ENCODE data around the gene PTPRC. TPM values are rescaled to one million over a fixed set of nuclear protein-coding genes. Genes with fewer than 3 reads are reported as not detected.
A peak's percentile ranks its signal among the peaks of the same experiment; 100 is the strongest.
"Not testable (repeated sequence)": the region's sequence is repeated elsewhere in the genome, so short reads cannot be mapped to it uniquely, and the experiment has no call there.

Gene PTPRC
- total and polyA plus RNA-seq, 5 donors from 2014 or later = 946 to 1,099 (median 1,070) TPM

DNA sequence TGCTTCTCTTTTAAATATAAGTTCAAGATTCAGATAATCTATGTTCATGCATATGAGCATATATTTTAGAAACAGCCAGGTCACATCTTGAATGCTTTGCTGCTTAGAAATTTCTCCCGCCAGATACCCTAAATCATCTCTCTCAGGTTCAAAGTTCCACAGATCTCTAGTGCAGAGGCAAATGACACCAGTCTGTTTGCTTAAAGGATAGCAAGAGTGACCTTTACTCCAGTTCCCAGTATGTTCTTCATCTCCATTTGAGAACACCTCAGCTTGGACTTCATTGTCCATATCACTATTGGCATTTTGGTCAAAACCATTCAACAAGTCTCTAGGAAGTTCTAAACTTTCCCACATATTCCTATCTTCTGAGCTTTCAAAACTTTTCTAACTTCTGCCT, 37.5 kb upstream of the PTPRC start:
- Mint-ChIP-seq H3K4me1 (peaks cover 29 to 93% (median 57%) of the 10 kb centered on the region in 4 donors), H3K27ac (peak overlapping the region; percentile 23 to 94 (median 33)), H3K9me3 (peaks cover 0 to 12% (median 2%) of the 10 kb centered on the region in 7 donors), H3K4me3 (peak overlapping the region in 1 of 4 donors; percentile 27)
- not testable (repeated sequence) for H3K4me3 ChIP-seq (ENCODE audit: low read depth, low read length); H3K36me3 ChIP-seq (ENCODE audit: control insufficient read depth, insufficient read depth, low read length); H3K27ac ChIP-seq (ENCODE audit: insufficient read depth, low read length, poor library complexity, severe bottlenecking); DNase-seq; H3K36me3 Mint-ChIP-seq; H3K27me3 ChIP-seq (ENCODE audit: control insufficient read depth, insufficient read depth, low read length); H3K27me3 Mint-ChIP-seq; H3K9me3 ChIP-seq (ENCODE audit: control insufficient read depth in 2 of 2, low read length in 2 of 2); ATAC-seq (ENCODE audit: low read depth in 2 of 2)
- H3K4me1 ChIP-seq (ENCODE audit: control insufficient read depth, insufficient read depth, low read length, poor library complexity, severe bottlenecking) = peaks cover 52% of the 10 kb centered on the region

DNA sequence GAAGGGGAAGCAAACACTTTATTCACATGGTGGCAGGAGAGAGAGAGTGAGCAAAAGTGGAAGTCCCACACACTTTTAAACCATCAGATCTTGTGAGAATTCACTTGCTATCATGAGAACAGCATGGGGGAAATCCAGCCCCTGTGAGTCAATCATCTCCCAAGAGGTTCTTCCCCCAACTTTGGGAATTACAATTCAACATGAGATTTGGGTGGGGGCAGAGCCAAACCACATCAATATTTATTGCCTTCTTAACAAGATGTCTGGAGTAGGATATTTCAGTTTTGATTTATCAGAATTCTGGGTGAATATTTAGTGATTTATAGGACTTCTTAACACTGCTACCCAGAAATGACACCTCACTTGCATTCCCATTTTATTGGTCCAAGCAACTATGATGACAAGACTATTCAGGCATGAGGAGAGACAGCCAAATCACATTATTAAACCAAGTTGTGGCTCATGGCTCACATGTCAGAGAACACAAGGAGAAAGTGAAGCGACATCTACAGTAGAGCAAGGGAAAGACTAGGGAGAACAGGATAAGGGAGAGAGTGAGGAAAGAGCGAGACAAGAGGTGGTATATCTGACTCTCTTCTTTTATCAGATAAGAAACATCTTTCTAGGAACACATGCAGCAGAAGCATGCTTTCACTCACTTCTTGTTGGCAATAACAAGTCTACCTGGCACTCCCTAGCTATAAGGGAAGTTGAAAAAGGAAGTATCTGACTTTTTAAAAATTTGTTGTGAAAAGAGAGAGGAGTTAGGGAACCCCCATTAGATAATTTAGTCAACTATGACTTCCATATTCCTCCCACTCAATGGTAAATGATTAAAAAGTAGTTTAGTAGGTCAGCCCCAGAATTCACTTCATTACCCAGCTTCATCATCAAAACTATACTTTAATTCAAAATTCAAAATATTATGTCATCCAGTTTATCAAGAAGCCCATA, 36.6 kb upstream of the PTPRC start:
- peak overlapping the region in 3 of 4 donors; percentile 27 to 69 (median 42) for H3K4me3 Mint-ChIP-seq
- Histone ChIP-seq H3K9me3 (ENCODE audit: control insufficient read depth in 2 of 2, low read length in 2 of 2) (no peaks in the 10 kb centered on the region), H3K4me3 (ENCODE audit: low read depth, low read length) (peak overlapping the region; percentile 17), H3K27ac (ENCODE audit: insufficient read depth, low read length, poor library complexity, severe bottlenecking) (no peak overlapping the region), H3K36me3 (ENCODE audit: control insufficient read depth, insufficient read depth, low read length) (no peaks in the 10 kb centered on the region), H3K4me1 (ENCODE audit: control insufficient read depth, insufficient read depth, low read length, poor library complexity, severe bottlenecking) (peaks cover 48% of the 10 kb centered on the region), H3K27me3 (ENCODE audit: control insufficient read depth, insufficient read depth, low read length) (no peaks in the 10 kb centered on the region)
- peak overlapping the region; percentile 23 to 94 (median 33) for H3K27ac Mint-ChIP-seq
- H3K36me3 Mint-ChIP-seq = peaks cover 3% of the 10 kb centered on the region
- peak in 1 of 3 donors; percentile 43 for DNase-seq
- no peaks in the 10 kb centered on the region for H3K27me3 Mint-ChIP-seq
- H3K4me1 Mint-ChIP-seq = peaks cover 28 to 92% (median 55%) of the 10 kb centered on the region in 4 donors
- peak in 1 of 2 donors; percentile 8 for ATAC-seq (ENCODE audit: low read depth in 2 of 2)
- H3K9me3 Mint-ChIP-seq = peaks cover 0 to 12% (median 2%) of the 10 kb centered on the region in 7 donors

DNA sequence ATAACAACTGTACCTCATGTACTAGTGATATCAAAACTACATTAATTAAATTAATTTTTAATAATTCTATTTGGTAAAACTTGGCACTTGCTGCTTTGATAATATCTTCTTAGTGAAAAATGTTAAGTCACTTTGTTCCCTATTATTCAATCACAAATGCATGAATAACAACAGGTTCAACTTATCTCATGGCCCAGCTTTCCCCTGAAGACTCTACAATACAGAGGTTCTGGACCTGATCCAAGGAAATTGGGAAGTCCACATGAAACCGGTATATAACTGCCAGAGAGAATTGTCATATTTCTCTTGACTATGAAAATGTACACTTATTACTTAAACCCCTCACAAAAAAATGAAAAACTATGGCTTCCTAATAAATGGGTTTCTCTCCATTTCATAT, 33.9 kb upstream of the PTPRC start:
- no peak overlapping the region for H3K27ac ChIP-seq (ENCODE audit: insufficient read depth, low read length, poor library complexity, severe bottlenecking)
- H3K27me3 Mint-ChIP-seq = no peaks in the 10 kb centered on the region
- H3K36me3 Mint-ChIP-seq = peaks cover 3% of the 10 kb centered on the region
- H3K4me1 ChIP-seq (ENCODE audit: control insufficient read depth, insufficient read depth, low read length, poor library complexity, severe bottlenecking) = peaks cover 32% of the 10 kb centered on the region
- DNase-seq (no peak), ATAC-seq (ENCODE audit: low read depth in 2 of 2) (no peak)
- no peaks in the 10 kb centered on the region for H3K27me3 ChIP-seq (ENCODE audit: control insufficient read depth, insufficient read depth, low read length)
- no peak overlapping the region for H3K27ac Mint-ChIP-seq
- H3K9me3 Mint-ChIP-seq = peaks cover 0 to 12% (median 2%) of the 10 kb centered on the region in 7 donors
- peaks cover 19 to 75% (median 43%) of the 10 kb centered on the region in 4 donors for H3K4me1 Mint-ChIP-seq
- H3K9me3 ChIP-seq (ENCODE audit: control insufficient read depth in 2 of 2, low read length in 2 of 2) = no peaks in the 10 kb centered on the region
- no peak overlapping the region for H3K4me3 ChIP-seq (ENCODE audit: low read depth, low read length)
- no peak overlapping the region for H3K4me3 Mint-ChIP-seq
- no peaks in the 10 kb centered on the region for H3K36me3 ChIP-seq (ENCODE audit: control insufficient read depth, insufficient read depth, low read length)

DNA sequence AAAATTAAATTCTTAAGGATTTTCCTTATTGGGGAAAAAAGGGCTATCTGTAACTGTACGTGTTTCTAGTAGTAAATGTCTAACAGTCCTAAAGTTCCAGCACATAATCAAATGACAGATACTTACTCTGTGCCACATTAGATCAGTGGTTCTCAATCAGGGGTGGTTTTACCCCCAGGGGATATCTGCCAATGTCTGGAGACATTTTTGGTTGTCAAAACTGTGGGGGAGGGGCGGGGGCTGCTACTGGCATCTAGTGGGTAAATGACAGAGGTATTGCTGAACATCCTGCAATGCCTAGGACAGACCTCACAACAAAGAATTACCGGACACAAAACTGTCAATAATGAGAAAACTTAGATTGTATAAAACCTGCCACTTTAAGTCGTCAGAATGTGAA, 33.4 kb upstream of the PTPRC start:
- Mint-ChIP-seq H3K4me3 (peak overlapping the region in 2 of 4 donors; percentile 4 to 26), H3K9me3 (peaks cover 0 to 12% (median 2%) of the 10 kb centered on the region in 7 donors), H3K27ac (peak overlapping the region in 2 of 3 donors; percentile 39 to 92), H3K27me3 (no peaks in the 10 kb centered on the region), H3K4me1 (peaks cover 19 to 72% (median 43%) of the 10 kb centered on the region in 4 donors), H3K36me3 (no peaks in the 10 kb centered on the region)
- ATAC-seq (ENCODE audit: low read depth in 2 of 2) (no peak), DNase-seq (no peak)
- peaks cover 32% of the 10 kb centered on the region for H3K4me1 ChIP-seq (ENCODE audit: control insufficient read depth, insufficient read depth, low read length, poor library complexity, severe bottlenecking)
- H3K4me3 ChIP-seq (ENCODE audit: low read depth, low read length) = no peak overlapping the region
- no peak overlapping the region for H3K27ac ChIP-seq (ENCODE audit: insufficient read depth, low read length, poor library complexity, severe bottlenecking)
- H3K27me3 ChIP-seq (ENCODE audit: control insufficient read depth, insufficient read depth, low read length) = no peaks in the 10 kb centered on the region
- H3K9me3 ChIP-seq (ENCODE audit: control insufficient read depth in 2 of 2, low read length in 2 of 2) = no peaks in the 10 kb centered on the region
- H3K36me3 ChIP-seq (ENCODE audit: control insufficient read depth, insufficient read depth, low read length) = no peaks in the 10 kb centered on the region

DNA sequence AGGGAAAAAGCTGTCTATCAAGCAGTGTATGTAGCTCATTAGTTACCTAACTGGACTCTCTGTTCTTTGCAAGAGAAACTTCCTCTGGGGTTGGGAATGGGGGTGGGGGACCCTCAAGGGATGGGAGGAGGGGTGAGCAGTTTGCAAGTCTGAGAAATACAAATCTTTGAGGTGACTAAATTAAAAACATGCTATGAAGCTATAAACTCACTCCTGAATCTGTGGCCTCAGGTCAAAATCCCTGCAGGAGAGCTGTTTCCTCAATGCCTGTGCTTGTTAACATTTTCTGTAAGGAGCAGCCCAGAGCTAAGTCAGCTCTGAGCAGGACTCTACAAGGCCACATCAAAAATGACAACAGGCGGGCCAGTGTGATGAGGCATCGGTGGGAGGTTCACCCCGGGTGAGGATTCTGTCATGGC, 32.8 kb upstream of the PTPRC start:
- H3K4me1 Mint-ChIP-seq = peaks cover 25 to 72% (median 45%) of the 10 kb centered on the region in 4 donors
- H3K27ac Mint-ChIP-seq = peak overlapping the region in 2 of 3 donors; percentile 86 to 92
- Histone ChIP-seq H3K4me3 (ENCODE audit: low read depth, low read length) (no peak overlapping the region), H3K27ac (ENCODE audit: insufficient read depth, low read length, poor library complexity, severe bottlenecking) (no peak overlapping the region), H3K36me3 (ENCODE audit: control insufficient read depth, insufficient read depth, low read length) (no peaks in the 10 kb centered on the region), H3K4me1 (ENCODE audit: control insufficient read depth, insufficient read depth, low read length, poor library complexity, severe bottlenecking) (peaks cover 38% of the 10 kb centered on the region), H3K9me3 (ENCODE audit: control insufficient read depth in 2 of 2, low read length in 2 of 2) (no peaks in the 10 kb centered on the region), H3K27me3 (ENCODE audit: control insufficient read depth, insufficient read depth, low read length) (no peaks in the 10 kb centered on the region)
- ATAC-seq (ENCODE audit: low read depth in 2 of 2) = no peak
- H3K4me3 Mint-ChIP-seq = peak overlapping the region in 1 of 4 donors; percentile 26
- H3K9me3 Mint-ChIP-seq = peaks cover 0 to 7% (median 2%) of the 10 kb centered on the region in 7 donors
- no peaks in the 10 kb centered on the region for H3K27me3 Mint-ChIP-seq
- H3K36me3 Mint-ChIP-seq = no peaks in the 10 kb centered on the region
- no peak for DNase-seq

DNA sequence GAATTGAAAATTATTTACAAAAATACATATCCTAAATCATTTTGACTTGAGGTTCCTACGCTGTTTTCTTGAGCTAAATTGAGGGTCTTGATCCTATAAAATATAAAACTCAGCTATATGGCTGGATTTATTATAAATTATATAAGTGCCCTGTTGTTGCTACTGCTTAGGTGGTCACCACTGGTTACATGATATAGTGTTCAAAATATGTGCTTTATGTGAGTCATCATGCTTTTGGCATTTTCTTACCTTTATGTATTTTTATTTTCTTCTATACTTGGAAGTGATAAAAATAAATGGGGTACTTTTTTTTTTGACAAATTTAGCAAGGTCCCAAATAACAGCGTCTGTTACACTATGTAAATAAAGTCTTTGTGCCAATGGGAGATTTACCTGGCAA, 31.1 kb upstream of the PTPRC start:
- H3K9me3 Mint-ChIP-seq = peaks cover 0 to 2% (median 0%) of the 10 kb centered on the region in 7 donors
- H3K27ac ChIP-seq (ENCODE audit: insufficient read depth, low read length, poor library complexity, severe bottlenecking) = no peak overlapping the region
- no peak for DNase-seq
- H3K4me3 Mint-ChIP-seq = no peak overlapping the region
- H3K36me3 Mint-ChIP-seq = no peaks in the 10 kb centered on the region
- ATAC-seq (ENCODE audit: low read depth in 2 of 2) = no peak
- peaks cover 48% of the 10 kb centered on the region for H3K4me1 ChIP-seq (ENCODE audit: control insufficient read depth, insufficient read depth, low read length, poor library complexity, severe bottlenecking)
- no peaks in the 10 kb centered on the region for H3K9me3 ChIP-seq (ENCODE audit: control insufficient read depth in 2 of 2, low read length in 2 of 2)
- no peaks in the 10 kb centered on the region for H3K27me3 ChIP-seq (ENCODE audit: control insufficient read depth, insufficient read depth, low read length)
- no peaks in the 10 kb centered on the region for H3K36me3 ChIP-seq (ENCODE audit: control insufficient read depth, insufficient read depth, low read length)
- H3K4me1 Mint-ChIP-seq = peaks cover 21 to 71% (median 46%) of the 10 kb centered on the region in 4 donors
- H3K4me3 ChIP-seq (ENCODE audit: low read depth, low read length) = no peak overlapping the region
- no peaks in the 10 kb centered on the region for H3K27me3 Mint-ChIP-seq
- no peak overlapping the region for H3K27ac Mint-ChIP-seq

DNA sequence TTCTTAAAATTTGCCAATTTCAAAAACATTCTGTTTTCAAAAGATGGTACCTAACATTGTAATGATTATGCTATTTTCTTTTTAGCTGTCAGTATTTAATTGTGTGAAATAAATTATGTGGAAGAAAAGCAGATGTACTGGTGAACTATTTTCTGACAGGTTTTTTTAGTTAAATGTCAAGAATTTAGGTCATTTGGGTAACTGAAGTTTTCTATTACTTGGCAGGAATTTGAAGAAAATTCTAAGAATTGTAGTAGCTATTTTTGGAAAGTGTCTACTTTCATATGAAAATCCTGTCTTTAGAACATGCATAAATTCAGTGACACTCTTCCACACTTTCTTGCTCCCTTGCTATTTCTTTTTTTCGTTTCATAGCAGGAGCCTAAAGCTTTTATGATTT, 28.5 kb upstream of the PTPRC start:
- Mint-ChIP-seq H3K27ac (peak overlapping the region; percentile 98 to 99 (median 99)), H3K36me3 (no peaks in the 10 kb centered on the region), H3K4me1 (peaks cover 34 to 77% (median 57%) of the 10 kb centered on the region in 4 donors), H3K4me3 (peak overlapping the region; percentile 33 to 86 (median 64)), H3K27me3 (no peaks in the 10 kb centered on the region), H3K9me3 (peaks cover 0 to 2% (median 0%) of the 10 kb centered on the region in 7 donors)
- Histone ChIP-seq H3K36me3 (ENCODE audit: control insufficient read depth, insufficient read depth, low read length) (no peaks in the 10 kb centered on the region), H3K27ac (ENCODE audit: insufficient read depth, low read length, poor library complexity, severe bottlenecking) (peak overlapping the region; percentile 93), H3K4me1 (ENCODE audit: control insufficient read depth, insufficient read depth, low read length, poor library complexity, severe bottlenecking) (peaks cover 68% of the 10 kb centered on the region), H3K9me3 (ENCODE audit: control insufficient read depth in 2 of 2, low read length in 2 of 2) (no peaks in the 10 kb centered on the region), H3K27me3 (ENCODE audit: control insufficient read depth, insufficient read depth, low read length) (no peaks in the 10 kb centered on the region), H3K4me3 (ENCODE audit: low read depth, low read length) (peak overlapping the region; percentile 90)
- DNase-seq (no peak), ATAC-seq (ENCODE audit: low read depth in 2 of 2) (no peak)

Data from CD4-positive, CD25-positive, alpha-beta regulatory T cell (primary cell).